GM12878 (cell line): ENCODE data around the gene TPCN2. TPM values are rescaled to one million over a fixed set of nuclear protein-coding genes. Genes with fewer than 3 reads are reported as not detected.
A peak's percentile ranks its signal among the peaks of the same experiment; 100 is the strongest.
"Not testable (repeated sequence)": the region's sequence is repeated elsewhere in the genome, so short reads cannot be mapped to it uniquely, and the experiment has no call there.

Source experiments
- ATAC-seq: fragments of 200-7000 bp; cut with Tn5 transposase; 3 replicates; pipeline ENCODE4 v1.9.1; 2020; ENCODE audit warnings: mild to moderate bottlenecking, moderate library complexity
- BruUV-seq: library from RNA; stranded (reverse); fragments of 400-500 nt; replicated peaks from 2 replicates; lab custom pipeline; 2021; lab: Mats Ljungman, UMichigan
- CTCF ChIA-PET: fragments of 300-600 bp; sonication (Branson Sonifier 250); formaldehyde crosslinking; extraction: SDS; loops from one replicate; lab custom pipeline; 2021; ENCODE audit warnings: inconsistent platforms; lab: Yijun Ruan, JAX
- POLR2A ChIA-PET: fragments of 350-600 bp; formaldehyde crosslinking; extraction: SDS; loops from one replicate; lab custom pipeline; 2021; ENCODE audit warnings: inconsistent platforms; lab: Charles Lee
- RAD21 ChIA-PET: fragments of 300-600 bp; sonication (Branson Sonifier 250); formaldehyde crosslinking; loops from one replicate; lab custom pipeline; 2023; ENCODE audit warnings: antibody characterized with exemption; ENCODE audit not compliant: unreplicated experiment; lab: Charles Lee
- SMC1A ChIA-PET: fragments of 300-600 bp; sonication (Branson Sonifier 250); formaldehyde crosslinking; loops from one replicate; lab custom pipeline; 2023; ENCODE audit not compliant: unreplicated experiment, uncharacterized antibody; lab: Charles Lee
- DNase-seq: peaks from one replicate; pipeline ENCODE4 v3.0.0-alpha.2; 2011; ENCODE audit warnings: low read depth, low spot score
- FAIRE-seq: peaks from 3 replicates; lab custom pipeline; 2011; peaks lifted over from hg19 to GRCh38; lab: Jason Lieb, UNC
- H2AFZ ChIP-seq: 2 replicates; pipeline ENCODE4 v1.6.0; 2011; ENCODE audit warnings: low read depth, low read length, control low read depth; ENCODE audit not compliant: control insufficient read depth
- H3K27ac ChIP-seq: 2 replicates; pipeline ENCODE4 v1.5.1; 2011; ENCODE audit warnings: control low read depth; ENCODE audit not compliant: control insufficient read depth, insufficient read depth
- H3K27me3 ChIP-seq, 2 experiments: replicated peaks in 1 of 2; 2 replicates each; pipeline versions ENCODE4 v1.6.0 to v1.6.1; 2011; ENCODE audit warnings: low read length in 1 of 2; ENCODE audit not compliant: control insufficient read depth in 2 of 2, insufficient read depth in 2 of 2
- H3K36me3 ChIP-seq, 2 experiments: 2 replicates each; pipeline ENCODE4 v1.5.1; 2011; ENCODE audit warnings: low read length in 1 of 2; ENCODE audit not compliant: control insufficient read depth in 2 of 2, insufficient read depth in 2 of 2
- H3K4me1 ChIP-seq: 2 replicates; pipeline ENCODE4 v1.6.1; 2011; ENCODE audit warnings: mild to moderate bottlenecking, low read length, moderate library complexity, mixed read lengths; ENCODE audit not compliant: control insufficient read depth, insufficient read depth
- H3K4me2 ChIP-seq: 2 replicates; pipeline ENCODE4 v1.6.0; 2011; ENCODE audit warnings: control low read depth; ENCODE audit not compliant: control insufficient read depth, insufficient read depth
- H3K4me3 ChIP-seq: fragments of 200-600 bp; sonication (generic); 2 replicates; pipeline ENCODE4 v1.5.1; 2016
- H3K79me2 ChIP-seq: 2 replicates; pipeline ENCODE4 v1.6.0; 2011; ENCODE audit warnings: low read length; ENCODE audit not compliant: control insufficient read depth, insufficient read depth
- H3K9ac ChIP-seq: 2 replicates; pipeline ENCODE4 v1.8.0; 2011; ENCODE audit warnings: low read length, control low read depth, mixed read lengths; ENCODE audit not compliant: control insufficient read depth, insufficient read depth
- H3K9me3 ChIP-seq: replicated peaks from 3 replicates; pipeline ENCODE4 v1.5.1; 2011; ENCODE audit warnings: mild to moderate bottlenecking, low read length; ENCODE audit not compliant: control insufficient read depth, insufficient read depth
- H4K20me1 ChIP-seq: 2 replicates; pipeline ENCODE4 v1.6.0; 2011; ENCODE audit not compliant: control insufficient read depth, insufficient read depth
- IRF3 ChIP-seq: fragments of 450-650 bp; IDR thresholded peaks from 2 replicates; pipeline ENCODE4 v1.6.1; 2014; ENCODE audit warnings: mild to moderate bottlenecking
- MYC ChIP-seq: IDR thresholded peaks from 2 replicates; pipeline ENCODE4 v1.6.1; 2011; ENCODE audit warnings: mild to moderate bottlenecking, low read length, moderate library complexity, inconsistent platforms; ENCODE audit not compliant: insufficient read depth, insufficient replicate concordance, insufficient read length, severe bottlenecking
- NFYB ChIP-seq: IDR thresholded peaks from 2 replicates; pipeline ENCODE4 v1.6.1; 2011; ENCODE audit warnings: low read depth, mild to moderate bottlenecking, low read length, improper control_type of control experiment, moderate library complexity; ENCODE audit not compliant: insufficient read depth
- ZBTB33 ChIP-seq: fragments of 450-650 bp; IDR thresholded peaks from 2 replicates; pipeline ENCODE4 v1.6.1; 2017; ENCODE audit warnings: mild to moderate bottlenecking
- WGBS: methylation state at CpG from one replicate; pipeline ENCODE4 v1.1.6; 2016; ENCODE audit warnings: low lambda C conversion rate; ENCODE audit not compliant: insufficient replicate concordance, insufficient coverage; ENCODE audit errors: missing lambda C conversion rate; 5-methylcytosine and 5-hydroxymethylcytosine counted together
- in situ Hi-C: fragments of 300-500 bp; cut with MboI; formaldehyde crosslinking; loops from 9 replicates; pipeline ENCODE4 v1.14.3; 2018; ENCODE audit warnings: mixed read lengths
- intact Hi-C: fragments of 100-400 bp; cut with micrococcal nuclease; formaldehyde crosslinking; loops from one replicate; pipeline ENCODE4 v1.14.2; 2022; ENCODE audit not compliant: unreplicated experiment
- polyA plus RNA-seq, 11 experiments: library from polyadenylated mRNA; depleted of rRNA in 4 of 11; unstranded in 6 of 11; stranded (reverse) in 5 of 11; fragments of >200 nt; fragmentation: Nextera tagmentation in 4 of 11; fragmentation: Illumina TruSeq in 1 of 11; extraction: Ambion mirVana in 4 of 11; extraction: Trizol in 1 of 11; gene quantifications; 1 replicate in 1 of 11; 2 replicates in 10 of 11; pipeline versions ENCODE4 v1.2.1 to v1.2.3, GENCODE V29; 2011 to 2016; ENCODE audit warnings: inconsistent platforms in 2 of 11, missing spikeins in 2 of 11, low read depth in 1 of 11
- total RNA-seq, 4 experiments: library from RNA; depleted of rRNA in 3 of 4; stranded (reverse); fragments of >200 nt in 3 of 4; fragmentation: Illumina TruSeq in 1 of 4; extraction: Trizol in 1 of 4; gene quantifications; 2 replicates each; pipeline versions ENCODE4 v1.2.1 to v1.2.3, GENCODE V29; 2013 to 2021

TPCN2 gene
- total and polyA plus RNA-seq, 10 of the 15 experiments (the other 5 are each of a cell fraction or from before 2014, with no cell fraction given): 1.7 to 18.4 (median 8.4) TPM

- RAD21 ChIA-PET: interaction anchor here (1.0 to 1.1 kb wide), 2 partner anchors 62 to 147 kb away, joined by 3 read pairs; no protein-coding TSS in a partner anchor
Observed at GRCh38 chr11:69149338-69150045, 100.8 kb downstream of the TPCN2 start.

GRCh38 chr11:69150175-69150574, 101.4 kb downstream of the TPCN2 start:
- ChIA-PET SMC1A (interaction anchor here (0.7 to 1.6 kb wide), 2 partner anchors 9 to 126 kb away, joined by 4 to 5 read pairs; no protein-coding TSS in a partner anchor), CTCF (no interaction called here)
- Histone ChIP-seq H2AFZ (no peak overlapping the region), H3K4me2 (no peak overlapping the region), H3K4me3 (no peak overlapping the region), H3K4me1 (peaks cover 13% of the 10 kb centered on the region), H3K36me3 (no peaks in the 10 kb centered on the region), H3K27ac (no peak overlapping the region), H3K9ac (no peak overlapping the region), H4K20me1 (no peaks in the 10 kb centered on the region), H3K79me2 (no peaks in the 10 kb centered on the region)
- FAIRE-seq: no peak
- in situ Hi-C loops (no loop called here), intact Hi-C loops (no loop called here)
- 56% methylated on average over 3 of the region's 3 CpGs for WGBS
- no TSS peak for BruUV-seq
- ATAC-seq: no peak
- DNase-seq: no peak
- TF ChIP-seq IRF3 (no peak), MYC (no peak), ZBTB33 (no peak)
- TF ChIP-seq, all 136 proteins: peak for 0
- ChIA-PET POLR2A (interaction anchor here (0.7 kb wide), 1 partner anchor 41 kb away, joined by 4 read pairs; no protein-coding TSS in a partner anchor), RAD21 (no interaction called here)
- Histone ChIP-seq H3K27me3 (no peaks in the 10 kb centered on the region), H3K9me3 (peaks cover 19% of the 10 kb centered on the region; the same call in 2 of the 3 replicates)

More at GRCh38 chr11:69149338-69150045, 100.8 kb downstream of the TPCN2 start:
- H3K27ac ChIP-seq, H4K20me1 ChIP-seq, H3K4me1 ChIP-seq, H3K27me3 ChIP-seq, ATAC-seq, intact Hi-C loops, CTCF ChIA-PET, DNase-seq, FAIRE-seq, H3K4me2 ChIP-seq, in situ Hi-C loops, H3K9ac ChIP-seq, BruUV-seq, H3K36me3 ChIP-seq, H2AFZ ChIP-seq, H3K4me3 ChIP-seq, H3K79me2 ChIP-seq: not testable (repeated sequence)
- ChIA-PET SMC1A (interaction anchor here (1.6 kb wide), 1 partner anchor 9 kb away, joined by 5 read pairs; no protein-coding TSS in a partner anchor), POLR2A (interaction anchor here (0.7 kb wide), 1 partner anchor 42 kb away, joined by 4 read pairs; no protein-coding TSS in a partner anchor)
- TF ChIP-seq NFYB: peak; percentile 58; the same call in 1 of the 2 replicates
- 56% methylated on average over 11 of the region's 11 CpGs for WGBS
- peaks cover 19% of the 10 kb centered on the region; the same call in 2 of the 3 replicates for H3K9me3 ChIP-seq
